ENCODE data around the gene ATP1A4. TPM values are rescaled to one million over a fixed set of nuclear protein-coding genes. Genes with fewer than 3 reads are reported as not detected.

Gene ATP1A4
- total RNA-seq, 2 experiments from 2014 or later, result not detected

GRCh38 chr1:160128636-160129035, 22.8 kb upstream of the ATP1A4 start:
- Mint-ChIP-seq H3K36me3 (no peaks in the 10 kb centered on the region), H3K4me1 (no peaks in the 10 kb centered on the region), H3K4me3 (no peak overlapping the region), H3K27me3 (peaks cover 14% of the 10 kb centered on the region), H3K9me3 (no peaks in the 10 kb centered on the region), H3K27ac (no peak overlapping the region)
- ATAC-seq (ENCODE audit: low read depth) (no peak), DNase-seq (no peak)
- POLR2A ChIA-PET, result no interaction called here

GRCh38 chr1:160129046-160129445, 22.4 kb upstream of the ATP1A4 start:
- Mint-ChIP-seq H3K27ac (no peak overlapping the region), H3K9me3 (no peaks in the 10 kb centered on the region), H3K36me3 (no peaks in the 10 kb centered on the region), H3K27me3 (peaks cover 14% of the 10 kb centered on the region), H3K4me1 (no peaks in the 10 kb centered on the region), H3K4me3 (no peak overlapping the region)
- POLR2A ChIA-PET, result no interaction called here
- no peak for DNase-seq
- ATAC-seq (ENCODE audit: low read depth), result no peak

GRCh38 chr1:160129558-160129957, 21.8 kb upstream of the ATP1A4 start:
- no peak for DNase-seq
- Mint-ChIP-seq H3K9me3 (no peaks in the 10 kb centered on the region), H3K4me3 (no peak overlapping the region), H3K36me3 (no peaks in the 10 kb centered on the region), H3K27ac (no peak overlapping the region), H3K27me3 (peaks cover 14% of the 10 kb centered on the region), H3K4me1 (no peaks in the 10 kb centered on the region)
- POLR2A ChIA-PET, result no interaction called here
- ATAC-seq (ENCODE audit: low read depth), result no peak

- DNase-seq (no peak), ATAC-seq (ENCODE audit: low read depth) (no peak)
- POLR2A ChIA-PET, result no interaction called here
- no peaks in the 10 kb centered on the region for H3K9me3 Mint-ChIP-seq
- no peaks in the 10 kb centered on the region for H3K36me3 Mint-ChIP-seq
- H3K4me1 Mint-ChIP-seq, result no peaks in the 10 kb centered on the region
- H3K27ac Mint-ChIP-seq, result no peak overlapping the region
- H3K4me3 Mint-ChIP-seq, result no peak overlapping the region
- peaks cover 14% of the 10 kb centered on the region for H3K27me3 Mint-ChIP-seq
These were observed 21.4 kb upstream of the ATP1A4 start for GRCh38 chr1:160129966-160130365.

- no peak overlapping the region for H3K4me3 Mint-ChIP-seq
- no peak overlapping the region for H3K27ac Mint-ChIP-seq
- no peak for DNase-seq
- no peaks in the 10 kb centered on the region for H3K4me1 Mint-ChIP-seq
- POLR2A ChIA-PET, result no interaction called here
- H3K36me3 Mint-ChIP-seq, result no peaks in the 10 kb centered on the region
- no peaks in the 10 kb centered on the region for H3K9me3 Mint-ChIP-seq
- H3K27me3 Mint-ChIP-seq, result peaks cover 14% of the 10 kb centered on the region
- ATAC-seq (ENCODE audit: low read depth), result no peak
These were observed 20.9 kb upstream of the ATP1A4 start for GRCh38 chr1:160130486-160130885.

GRCh38 chr1:160130939-160131338, 20.5 kb upstream of the ATP1A4 start:
- H3K4me3 Mint-ChIP-seq, result no peak overlapping the region

GRCh38 chr1:160131803-160132565, 19.4 kb upstream of the ATP1A4 start:
- H3K36me3 Mint-ChIP-seq, result no peaks in the 10 kb centered on the region
- POLR2A ChIA-PET, result interaction anchor here (0.7 kb wide), 1 partner anchor 9 kb away, joined by 4 read pairs; no protein-coding TSS in a partner anchor
- ATAC-seq (ENCODE audit: low read depth), result no peak

More at GRCh38 chr1:160130939-160131338, 20.5 kb upstream of the ATP1A4 start:
- no peak overlapping the region for H3K27ac Mint-ChIP-seq
- POLR2A ChIA-PET, result interaction anchor here (0.7 kb wide), 1 partner anchor 8 kb away, joined by 4 read pairs; no protein-coding TSS in a partner anchor
- ATAC-seq (ENCODE audit: low read depth), result no peak
- no peaks in the 10 kb centered on the region for H3K4me1 Mint-ChIP-seq
- peaks cover 14% of the 10 kb centered on the region for H3K27me3 Mint-ChIP-seq
- no peaks in the 10 kb centered on the region for H3K9me3 Mint-ChIP-seq
- H3K36me3 Mint-ChIP-seq, result no peaks in the 10 kb centered on the region
- DNase-seq, result no peak

GRCh38 chr1:160133990-160134770, 17.2 kb upstream of the ATP1A4 start:
- Mint-ChIP-seq H3K4me1 (no peaks in the 10 kb centered on the region), H3K27ac (no peak overlapping the region), H3K27me3 (peaks cover 14% of the 10 kb centered on the region), H3K36me3 (no peaks in the 10 kb centered on the region), H3K9me3 (no peaks in the 10 kb centered on the region), H3K4me3 (no peak overlapping the region)
- POLR2A ChIA-PET, result no interaction called here
- ATAC-seq (ENCODE audit: low read depth) (no peak), DNase-seq (no peak)

More at GRCh38 chr1:160131803-160132565, 19.4 kb upstream of the ATP1A4 start:
- Mint-ChIP-seq H3K9me3 (no peaks in the 10 kb centered on the region), H3K27me3 (peaks cover 14% of the 10 kb centered on the region), H3K4me1 (no peaks in the 10 kb centered on the region), H3K27ac (no peak overlapping the region), H3K4me3 (no peak overlapping the region)
- DNase-seq, result no peak

- no peaks in the 10 kb centered on the region for H3K9me3 Mint-ChIP-seq
- H3K4me1 Mint-ChIP-seq, result no peaks in the 10 kb centered on the region
- H3K36me3 Mint-ChIP-seq, result no peaks in the 10 kb centered on the region
- peaks cover 14% of the 10 kb centered on the region for H3K27me3 Mint-ChIP-seq
- H3K27ac Mint-ChIP-seq, result no peak overlapping the region
- POLR2A ChIA-PET, result no interaction called here
- ATAC-seq (ENCODE audit: low read depth) (no peak), DNase-seq (no peak)
- no peak overlapping the region for H3K4me3 Mint-ChIP-seq
These were observed 16.4 kb upstream of the ATP1A4 start for GRCh38 chr1:160134791-160135572.

GRCh38 chr1:160136121-160136925, 15.1 kb upstream of the ATP1A4 start:
- Mint-ChIP-seq H3K4me3 (no peak overlapping the region), H3K9me3 (no peaks in the 10 kb centered on the region), H3K36me3 (no peaks in the 10 kb centered on the region), H3K27me3 (peaks cover 11% of the 10 kb centered on the region), H3K4me1 (no peaks in the 10 kb centered on the region), H3K27ac (no peak overlapping the region)
- DNase-seq (no peak), ATAC-seq (ENCODE audit: low read depth) (no peak)
- POLR2A ChIA-PET, result interaction anchor here (0.5 kb wide), 1 partner anchor 9 kb away, joined by 3 read pairs; no protein-coding TSS in a partner anchor

GRCh38 chr1:160136926-160137200, 14.5 kb upstream of the ATP1A4 start:
- Mint-ChIP-seq H3K9me3 (no peaks in the 10 kb centered on the region), H3K36me3 (no peaks in the 10 kb centered on the region), H3K4me1 (no peaks in the 10 kb centered on the region), H3K27me3 (peaks cover 14% of the 10 kb centered on the region), H3K4me3 (no peak overlapping the region), H3K27ac (no peak overlapping the region)
- DNase-seq (no peak), ATAC-seq (ENCODE audit: low read depth) (no peak)
- POLR2A ChIA-PET, result no interaction called here

- Mint-ChIP-seq H3K27ac (no peak overlapping the region), H3K27me3 (peaks cover 11% of the 10 kb centered on the region), H3K9me3 (no peaks in the 10 kb centered on the region), H3K4me1 (no peaks in the 10 kb centered on the region), H3K4me3 (no peak overlapping the region), H3K36me3 (no peaks in the 10 kb centered on the region)
- ATAC-seq (ENCODE audit: low read depth), result no peak
- POLR2A ChIA-PET, result no interaction called here
- no peak for DNase-seq
These were observed 14.1 kb upstream of the ATP1A4 start for GRCh38 chr1:160137216-160137862.
